HG03139 (cell line): Measurements from ENCODE around the gene ZNF14.
"Not testable (repeated sequence)": the region's sequence is repeated elsewhere in the genome, so short reads cannot be mapped to it uniquely, and the experiment has no call there.

ENCODE experiments used
- ATAC-seq: cut with Tn5 transposase; IDR thresholded peaks from one replicate; pipeline ENCODE4 v1.9.1; 2021; ENCODE audit not compliant: unreplicated experiment

ZNF14 gene

DNA sequence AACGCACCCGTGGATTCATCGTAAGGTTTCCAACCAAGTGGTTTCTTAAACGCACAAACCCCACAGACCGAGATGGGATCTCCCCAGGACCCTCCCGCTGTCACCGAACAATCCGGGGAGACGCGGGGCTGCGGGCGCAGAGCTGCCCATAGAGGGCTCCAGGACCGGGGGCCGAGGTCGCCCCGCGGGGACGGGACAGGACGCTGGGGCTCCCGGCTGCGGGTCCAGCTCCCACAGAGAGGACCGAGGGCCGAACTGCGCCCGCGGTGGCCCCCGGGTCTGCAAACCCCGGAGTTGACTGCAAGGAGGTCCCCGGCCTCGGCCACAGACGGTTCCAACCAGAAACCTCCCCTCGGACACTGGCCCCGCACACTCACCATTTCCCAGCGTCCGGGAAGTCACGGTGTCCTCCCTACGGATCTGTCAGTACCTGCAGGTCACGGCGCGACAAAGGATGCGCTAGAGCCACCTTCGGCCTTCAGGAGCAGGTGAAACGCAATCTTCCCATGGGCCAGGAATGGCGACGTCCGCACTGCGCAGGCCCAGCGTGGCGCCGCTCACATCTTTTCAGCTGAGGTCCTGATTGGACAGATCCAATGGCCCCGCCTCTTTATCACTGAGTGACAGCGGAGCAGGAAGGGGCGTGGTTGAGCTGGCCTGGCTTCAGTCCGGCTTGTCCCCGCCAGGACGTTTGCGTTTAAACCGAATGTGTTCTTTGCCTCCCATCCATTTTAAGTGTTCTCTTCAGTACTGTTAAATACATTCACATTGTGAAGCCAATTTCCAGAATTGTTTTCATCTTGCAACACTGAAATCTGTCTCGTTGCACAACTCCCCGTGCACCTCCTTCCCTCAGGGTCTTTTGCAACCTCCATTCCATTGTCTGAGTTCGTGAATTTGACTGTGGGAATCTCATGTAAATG lies at the start of gene ZNF14:
Gene ZNF14 (minus strand): TSS at position 534 of the 923 bp plus-strand sequence. CDS start 154 bp downstream, at position 380.
- peak; percentile 99 for ATAC-seq

- not testable (repeated sequence) for ATAC-seq
These were observed 48.9 kb upstream of the ZNF14 start for GRCh38 chr19:19781791-19782190.

- no peak for ATAC-seq
These were observed 45.8 kb upstream of the ZNF14 start for GRCh38 chr19:19778666-19779065.

GRCh38 chr19:19777692-19778091 lies 44.8 kb upstream of the ZNF14 start:
- ATAC-seq = no peak

GRCh38 chr19:19776206-19777008 lies 43.5 kb upstream of the ZNF14 start:
- peak; percentile 97 for ATAC-seq

DNA sequence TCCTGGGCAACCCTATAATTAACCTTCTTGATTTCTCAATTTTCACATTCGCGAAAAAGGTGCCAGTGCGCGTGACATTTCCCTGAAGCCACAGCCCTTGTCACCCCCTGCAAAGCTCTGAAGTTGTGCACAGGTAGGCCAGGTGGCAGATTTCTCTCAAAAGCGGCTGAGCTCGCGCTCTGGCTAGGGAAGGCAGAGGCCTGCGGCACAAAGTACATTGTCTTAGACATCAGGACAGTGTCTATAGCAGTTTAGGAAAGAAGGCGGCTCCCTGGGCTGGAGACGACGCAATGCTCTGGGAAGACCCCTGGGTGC lies 42.9 kb upstream of the ZNF14 start:
- no peak for ATAC-seq

- ATAC-seq = no peak
These were observed 41.6 kb upstream of the ZNF14 start for GRCh38 chr19:19774354-19775033.

DNA sequence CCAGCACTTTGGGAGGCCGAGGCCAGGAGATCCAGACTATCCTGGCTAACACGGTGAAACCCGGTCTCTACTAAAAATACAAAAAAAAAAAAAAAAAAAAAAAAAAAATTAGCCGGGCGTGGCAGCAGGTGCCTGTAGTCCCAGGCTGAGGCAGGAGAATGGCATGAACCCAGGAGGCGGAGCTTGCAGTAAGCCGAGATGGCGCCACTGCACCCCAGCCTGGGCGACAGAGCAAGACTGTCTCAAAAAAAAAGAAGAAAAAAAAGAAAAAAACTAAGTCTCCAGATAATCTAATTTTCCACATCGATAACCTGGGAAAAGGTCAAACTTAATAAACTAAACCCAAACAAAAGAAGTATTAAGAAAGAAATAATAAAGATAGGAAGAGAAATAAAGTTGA lies 39.1 kb upstream of the ZNF14 start:
- not testable (repeated sequence) for ATAC-seq

DNA sequence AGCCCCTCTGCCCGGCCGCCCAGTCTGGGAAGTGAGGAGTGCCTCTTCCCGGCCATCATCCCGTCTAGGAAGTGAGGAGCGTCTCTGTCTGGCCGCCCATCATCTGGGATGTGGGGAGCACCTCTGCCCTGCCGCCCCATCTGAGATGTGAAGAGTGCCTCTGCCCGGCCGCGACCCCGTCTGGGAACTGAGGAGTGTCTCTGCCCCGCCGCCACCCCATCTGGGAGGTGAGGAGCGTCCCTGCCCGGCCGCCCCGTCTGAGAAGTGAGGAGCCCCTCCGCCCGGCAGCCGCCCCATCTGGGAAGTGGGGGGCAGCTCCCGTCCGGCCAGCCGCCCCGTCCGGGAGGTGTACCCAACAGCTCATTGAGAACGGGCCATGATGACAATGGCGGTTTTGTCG lies 37.1 kb upstream of the ZNF14 start:
- ATAC-seq = not testable (repeated sequence)

- ATAC-seq = no peak
These were observed 25.3 kb upstream of the ZNF14 start for GRCh38 chr19:19758164-19758563.

- ATAC-seq = no peak
These were observed 20.0 kb upstream of the ZNF14 start for GRCh38 chr19:19752760-19753403.

- ATAC-seq = no peak
These were observed 18.9 kb upstream of the ZNF14 start for GRCh38 chr19:19751846-19752245.

GRCh38 chr19:19750842-19751790 lies 18.2 kb upstream of the ZNF14 start:
- ATAC-seq = no peak

DNA sequence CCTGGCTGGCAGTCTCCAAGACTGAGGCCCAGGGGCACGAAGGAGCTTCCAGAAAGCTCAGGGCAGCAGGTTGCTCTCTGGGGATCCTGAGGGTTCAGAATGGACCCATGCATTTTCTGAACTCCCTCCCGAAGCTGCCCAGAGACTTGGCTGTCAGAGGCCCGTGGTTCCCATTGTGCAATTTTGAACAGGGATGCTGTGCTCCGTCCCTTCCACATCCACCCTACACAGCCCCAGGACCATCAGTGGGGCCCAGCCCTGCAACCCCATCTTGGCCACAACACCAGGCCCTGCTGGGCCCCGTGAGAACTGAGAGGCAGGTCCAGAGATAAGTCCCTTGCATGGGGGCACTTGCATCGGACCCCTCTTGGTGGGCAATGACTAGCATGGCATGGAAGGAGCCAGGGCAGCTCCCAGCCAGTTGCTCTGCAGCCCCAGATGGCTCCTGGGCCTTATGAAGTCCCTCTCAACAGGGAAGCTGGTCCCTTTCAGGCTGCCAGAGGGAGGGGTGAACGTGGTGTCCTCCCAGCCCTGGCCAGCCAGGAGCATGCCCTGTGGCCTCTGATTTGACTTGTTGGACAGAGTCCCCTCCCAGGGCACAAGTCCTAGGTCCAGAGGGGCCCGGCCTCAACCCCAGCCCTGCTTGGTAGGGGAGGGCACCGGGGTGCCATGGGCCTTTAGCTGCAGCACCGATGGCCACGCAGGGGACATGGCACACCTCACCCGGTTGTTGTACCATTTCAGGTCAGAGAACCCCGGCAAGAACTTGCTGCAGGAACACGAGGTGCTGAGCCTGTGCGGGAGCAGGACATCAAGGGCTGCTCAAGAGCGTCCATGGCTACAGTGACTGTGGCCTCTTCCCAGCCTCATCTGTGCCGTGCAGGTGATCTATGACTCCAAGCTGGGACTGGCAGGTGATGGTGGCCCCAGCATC lies 17.3 kb upstream of the ZNF14 start:
- ATAC-seq = no peak

DNA sequence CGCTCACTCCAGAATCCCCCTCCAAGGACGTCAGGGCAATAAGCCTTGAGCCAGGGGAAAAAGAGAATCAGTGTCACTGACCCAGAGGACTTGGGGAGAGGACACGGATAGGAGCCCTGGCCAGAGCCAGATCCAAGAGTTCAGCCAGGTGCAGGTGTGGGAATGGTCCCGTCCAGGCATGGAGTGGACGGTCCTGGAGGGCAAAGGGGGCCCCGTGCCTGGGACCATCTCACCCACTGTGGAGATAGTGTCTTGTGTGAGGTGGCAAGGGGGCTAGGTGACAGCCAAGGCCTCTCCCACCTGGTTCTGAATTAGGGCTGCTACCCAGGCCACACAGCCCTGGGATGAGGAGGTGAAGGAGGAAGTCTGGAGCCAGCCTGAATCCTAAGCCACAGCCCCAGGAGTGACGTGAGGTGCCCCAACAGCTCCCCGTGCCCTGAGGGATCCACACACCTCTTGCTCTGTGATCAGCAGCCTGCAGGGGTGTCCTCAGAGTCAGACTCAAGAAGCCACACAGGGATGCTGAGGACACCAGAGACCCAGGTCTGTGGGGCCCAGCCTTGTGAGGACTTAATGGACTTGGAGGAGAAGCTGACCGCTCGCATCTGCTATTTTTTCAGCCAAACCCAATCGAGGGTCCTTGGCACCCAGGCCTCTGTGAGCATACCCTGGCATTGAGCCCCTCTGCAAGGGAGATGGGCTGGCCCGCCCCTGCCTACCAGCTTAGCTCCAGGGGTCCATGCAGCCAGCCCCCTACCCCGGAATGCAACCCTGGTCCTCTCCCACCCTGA lies 16.4 kb upstream of the ZNF14 start:
- ATAC-seq = no peak

GRCh38 chr19:19748249-19748938 lies 15.5 kb upstream of the ZNF14 start:
- no peak for ATAC-seq
